ENCODE measurements around the gene ACTN1. TPM values are rescaled to one million over a fixed set of nuclear protein-coding genes. Genes with fewer than 3 reads are reported as not detected.

The ACTN1 gene
- total and polyA plus RNA-seq, 5 experiments from 2014 or later, result 144 to 436 (median 333) TPM

GRCh38 chr14:69005432-69006148 lies 26.5 kb upstream of the ACTN1 start:
- Mint-ChIP-seq H3K4me1 (peaks cover 7 to 21% (median 13%) of the 10 kb centered on the region in 4 donors), H3K27me3 (peaks cover 0 to 10% (median 3%) of the 10 kb centered on the region in 5 donors), H3K4me3 (no peak overlapping the region), H3K36me3 (no peaks in the 10 kb centered on the region), H3K9me3 (no peaks in the 10 kb centered on the region), H3K27ac (peak overlapping the region in 2 of 10 donors; percentile 17 to 72)
- DNase-seq (no peak), ATAC-seq (no peak)
- POLR2A ChIA-PET, result interaction anchor here (0.7 kb wide), 1 partner anchor 11 kb away, joined by 3 read pairs; no protein-coding TSS in a partner anchor

DNA sequence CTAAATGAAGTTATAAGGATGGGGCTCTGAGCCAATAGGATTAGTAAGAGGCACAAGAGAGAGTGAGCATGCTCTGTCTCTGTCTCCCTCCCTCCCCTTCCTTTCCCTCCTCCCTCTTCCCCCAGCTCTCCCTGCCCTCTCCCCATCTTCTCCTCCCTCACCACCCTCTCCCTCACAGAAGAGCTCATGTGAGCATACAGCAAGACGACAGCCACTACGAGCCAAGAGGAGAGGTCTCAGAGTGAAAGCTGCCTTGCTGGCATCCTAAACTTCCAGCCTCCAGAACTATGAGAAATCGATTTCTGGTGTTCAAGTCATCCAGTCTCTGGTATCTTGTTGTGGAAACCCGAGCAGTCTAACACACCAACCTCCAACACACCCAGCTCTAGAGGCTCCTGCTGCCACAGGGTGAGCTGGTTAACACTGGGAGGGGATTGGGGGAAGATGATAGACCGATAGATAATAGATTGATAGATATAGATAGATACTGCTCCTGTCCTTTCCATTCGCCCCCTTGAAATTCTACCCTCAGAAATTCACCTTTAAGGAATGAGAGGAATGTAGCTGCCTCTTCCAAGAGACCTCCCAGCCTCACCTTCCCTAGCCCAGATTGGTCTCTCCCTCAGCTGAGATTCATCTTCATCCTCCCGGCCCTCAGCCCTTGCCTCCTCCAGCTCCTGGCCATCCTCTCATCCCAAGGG lies 25.8 kb upstream of the ACTN1 start:
- no peak for ATAC-seq
- POLR2A ChIA-PET, result interaction anchor here (0.5 kb wide), 1 partner anchor 12 kb away, joined by 6 read pairs; no protein-coding TSS in a partner anchor
- no peak for DNase-seq

GRCh38 chr14:69003626-69004025 lies 24.5 kb upstream of the ACTN1 start:
- H3K36me3 Mint-ChIP-seq, result no peaks in the 10 kb centered on the region
- H3K4me1 Mint-ChIP-seq, result peaks cover 0 to 19% (median 11%) of the 10 kb centered on the region in 4 donors
- no peak overlapping the region for H3K4me3 Mint-ChIP-seq
- POLR2A ChIA-PET, result no interaction called here
- H3K27me3 Mint-ChIP-seq, result peaks cover 0 to 10% (median 3%) of the 10 kb centered on the region in 5 donors
- DNase-seq (no peak), ATAC-seq (no peak)
- peak overlapping the region in 4 of 10 donors; percentile 30 to 72 (median 55) for H3K27ac Mint-ChIP-seq
- H3K9me3 Mint-ChIP-seq, result no peaks in the 10 kb centered on the region

More for the DNA sequence above, 25.8 kb upstream of the ACTN1 start:
- H3K9me3 Mint-ChIP-seq, result no peaks in the 10 kb centered on the region
- H3K4me1 Mint-ChIP-seq, result peaks cover under 1 to 19% (median 11%) of the 10 kb centered on the region in 4 donors
- H3K36me3 Mint-ChIP-seq, result no peaks in the 10 kb centered on the region
- H3K27me3 Mint-ChIP-seq, result peaks cover 0 to 10% (median 3%) of the 10 kb centered on the region in 5 donors
- peak overlapping the region in 2 of 10 donors; percentile 53 to 72 for H3K27ac Mint-ChIP-seq
- no peak overlapping the region for H3K4me3 Mint-ChIP-seq

- no peaks in the 10 kb centered on the region for H3K36me3 Mint-ChIP-seq
- POLR2A ChIA-PET, result interaction anchor here (0.9 kb wide), 1 partner anchor 97 kb away, joined by 3 read pairs; no protein-coding TSS in a partner anchor
- no peaks in the 10 kb centered on the region for H3K9me3 Mint-ChIP-seq
- H3K4me1 Mint-ChIP-seq, result peaks cover 0 to 21% (median 13%) of the 10 kb centered on the region in 4 donors
- H3K27ac Mint-ChIP-seq, result peak overlapping the region in 1 of 10 donors; percentile 61
- no peak overlapping the region for H3K4me3 Mint-ChIP-seq
- peak; percentile 48 to 75 for ATAC-seq
- peaks cover 0 to 10% (median 3%) of the 10 kb centered on the region in 5 donors for H3K27me3 Mint-ChIP-seq
- DNase-seq, result peak in 2 of 10 donors; percentile 18 to 31
Observed at GRCh38 chr14:69002069-69002468, 23.0 kb upstream of the ACTN1 start.

- peaks cover 0 to 21% (median 13%) of the 10 kb centered on the region in 4 donors for H3K4me1 Mint-ChIP-seq
- H3K9me3 Mint-ChIP-seq, result no peaks in the 10 kb centered on the region
- no peaks in the 10 kb centered on the region for H3K36me3 Mint-ChIP-seq
- H3K27ac Mint-ChIP-seq, result peak overlapping the region in 2 of 10 donors; percentile 8 to 76
- H3K4me3 Mint-ChIP-seq, result no peak overlapping the region
- no peak for ATAC-seq
- POLR2A ChIA-PET, result interaction anchor here (0.9 kb wide), 1 partner anchor 96 kb away, joined by 3 read pairs; no protein-coding TSS in a partner anchor
- peaks cover 0 to 10% (median 3%) of the 10 kb centered on the region in 5 donors for H3K27me3 Mint-ChIP-seq
- DNase-seq, result no peak
Observed at GRCh38 chr14:69001375-69001774, 22.3 kb upstream of the ACTN1 start.

DNA sequence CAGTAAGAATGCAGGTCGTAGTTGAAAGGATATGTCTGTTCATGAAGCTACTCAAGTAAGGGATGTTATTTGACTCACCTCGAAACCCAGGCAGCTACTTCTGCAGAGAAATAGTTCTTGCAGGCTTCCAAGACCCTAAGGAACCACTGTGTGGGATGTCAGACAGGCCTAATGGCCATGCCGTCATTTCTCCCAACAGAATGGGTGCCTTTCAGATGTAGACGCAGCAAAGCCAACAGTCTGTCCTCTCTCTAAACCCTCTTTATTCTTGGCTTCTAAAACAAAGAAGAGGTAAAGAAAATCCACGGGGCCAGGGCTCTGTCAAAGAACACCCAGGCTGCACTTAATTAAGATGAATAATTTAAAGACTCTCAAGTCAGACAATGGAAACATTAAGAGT lies 19.0 kb upstream of the ACTN1 start:
- H3K4me1 Mint-ChIP-seq, result peaks cover 13 to 25% (median 17%) of the 10 kb centered on the region in 4 donors
- peak overlapping the region in 1 of 10 donors; percentile 72 for H3K27ac Mint-ChIP-seq
- no peak for DNase-seq
- no peak overlapping the region for H3K4me3 Mint-ChIP-seq
- ATAC-seq, result no peak
- H3K27me3 Mint-ChIP-seq, result peaks cover 0 to 3% (median 0%) of the 10 kb centered on the region in 5 donors
- POLR2A ChIA-PET, result interaction anchor here (0.8 kb wide), 1 partner anchor 84 kb away, joined by 3 read pairs; no protein-coding TSS in a partner anchor
- H3K9me3 Mint-ChIP-seq, result no peaks in the 10 kb centered on the region
- H3K36me3 Mint-ChIP-seq, result no peaks in the 10 kb centered on the region

DNA sequence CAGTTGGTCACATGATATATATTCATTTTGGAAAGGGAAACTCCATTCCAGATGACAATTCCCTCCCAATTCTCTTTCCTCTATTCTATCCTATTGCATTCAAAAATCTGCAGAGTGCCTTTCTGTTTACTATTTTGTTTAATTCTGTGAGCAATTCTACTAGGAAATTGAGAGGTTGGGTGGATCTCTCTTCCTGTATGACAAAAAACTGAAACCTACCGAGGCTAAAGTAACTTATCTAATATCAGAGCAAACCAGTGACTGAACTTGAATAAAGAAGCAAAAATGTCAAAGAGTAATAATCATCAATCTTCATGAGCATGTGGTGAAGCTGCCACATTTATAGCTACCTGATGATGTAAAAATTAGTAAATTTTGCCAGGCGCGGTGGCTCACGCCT lies 16.6 kb upstream of the ACTN1 start:
- no peak for ATAC-seq
- Mint-ChIP-seq H3K4me3 (peak overlapping the region in 5 of 10 donors; percentile 2 to 42 (median 26)), H3K9me3 (no peaks in the 10 kb centered on the region), H3K27ac (peak overlapping the region in 4 of 10 donors; percentile 0 to 61 (median 22)), H3K4me1 (peaks cover 8 to 25% (median 14%) of the 10 kb centered on the region in 4 donors), H3K36me3 (no peaks in the 10 kb centered on the region), H3K27me3 (no peaks in the 10 kb centered on the region)
- POLR2A ChIA-PET, result no interaction called here
- DNase-seq, result no peak

- DNase-seq (no peak), ATAC-seq (no peak)
- Mint-ChIP-seq H3K9me3 (no peaks in the 10 kb centered on the region), H3K27me3 (no peaks in the 10 kb centered on the region), H3K36me3 (no peaks in the 10 kb centered on the region), H3K4me1 (peaks cover 9 to 27% (median 14%) of the 10 kb centered on the region in 4 donors), H3K27ac (peak overlapping the region in 1 of 10 donors; percentile 34), H3K4me3 (no peak overlapping the region)
- POLR2A ChIA-PET, result interaction anchor here (0.6 kb wide), 1 partner anchor 75 kb away, joined by 4 read pairs; no protein-coding TSS in a partner anchor
Observed at GRCh38 chr14:68994056-68994455, 15.0 kb upstream of the ACTN1 start.

DNA sequence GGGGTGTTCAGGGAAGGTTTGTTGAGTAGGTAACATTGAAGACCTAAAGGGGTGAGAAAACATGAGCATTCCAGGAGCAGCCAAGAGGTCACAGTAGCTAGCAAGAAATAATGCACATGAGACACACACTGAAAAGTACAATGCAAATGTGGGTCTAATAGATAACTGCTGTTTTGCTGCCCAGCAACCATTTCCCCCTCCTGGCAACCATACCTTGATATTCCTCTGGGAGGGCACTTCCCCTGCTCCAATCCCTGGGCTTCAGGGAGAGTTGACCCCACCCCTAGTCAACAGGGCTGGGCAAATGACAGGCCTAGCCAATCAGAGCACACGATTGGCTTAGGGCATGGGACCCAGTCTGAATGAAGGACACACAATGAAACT lies 8.5 kb upstream of the ACTN1 start:
- Mint-ChIP-seq H3K36me3 (no peaks in the 10 kb centered on the region), H3K4me3 (no peak overlapping the region), H3K27me3 (no peaks in the 10 kb centered on the region), H3K4me1 (peaks cover 7 to 19% (median 11%) of the 10 kb centered on the region in 4 donors), H3K9me3 (no peaks in the 10 kb centered on the region), H3K27ac (peak overlapping the region in 2 of 10 donors; percentile 17 to 70)
- ATAC-seq (no peak), DNase-seq (no peak)
- POLR2A ChIA-PET, result no interaction called here

DNA sequence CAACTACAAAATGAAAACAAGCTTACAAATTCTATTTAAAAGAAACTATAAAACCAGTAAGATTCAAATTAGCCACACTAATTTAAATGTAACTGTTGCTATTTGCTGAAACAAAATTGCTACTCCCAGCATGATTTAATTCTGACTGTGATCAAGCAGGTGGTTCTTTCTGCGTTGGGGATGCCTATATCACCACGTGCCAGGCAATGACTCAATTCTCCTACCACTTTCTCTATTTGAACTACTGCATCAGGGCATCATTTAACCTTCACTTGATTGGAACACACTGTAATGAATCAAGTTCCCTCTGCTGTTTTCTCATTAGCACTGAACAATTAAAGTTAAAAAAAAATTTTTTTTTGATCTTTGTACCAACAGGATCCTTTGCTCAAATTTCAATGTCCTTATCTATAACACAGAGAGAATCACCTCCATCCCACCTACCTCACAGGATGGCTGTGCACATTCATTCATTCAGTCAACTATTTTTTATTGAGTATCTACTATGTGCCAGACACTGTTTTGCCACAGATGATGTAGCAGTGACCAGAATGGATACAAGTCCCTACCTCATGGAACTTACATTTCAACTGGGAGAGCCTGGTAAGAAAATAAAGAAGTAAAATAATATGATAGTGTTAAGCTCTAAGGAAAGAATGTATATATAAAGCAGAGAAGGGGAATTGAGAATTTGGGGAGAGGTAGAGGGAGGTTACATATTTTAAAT lies 8.0 kb upstream of the ACTN1 start:
- Mint-ChIP-seq H3K27ac (peak overlapping the region in 2 of 10 donors; percentile 17 to 70), H3K9me3 (no peaks in the 10 kb centered on the region), H3K4me3 (no peak overlapping the region), H3K4me1 (peaks cover 7 to 19% (median 11%) of the 10 kb centered on the region in 4 donors), H3K36me3 (no peaks in the 10 kb centered on the region), H3K27me3 (no peaks in the 10 kb centered on the region)
- POLR2A ChIA-PET, result interaction anchor here (0.7 to 1.0 kb wide), 3 partner anchors 48 to 76 kb away, joined by 3 to 4 read pairs (median 3); no protein-coding TSS in a partner anchor
- ATAC-seq, result peak; percentile 35 to 74
- DNase-seq, result no peak

GRCh38 chr14:68986225-68986624 lies 7.1 kb upstream of the ACTN1 start:
- POLR2A ChIA-PET, result interaction anchor here (0.7 to 1.7 kb wide), 5 partner anchors 16 to 75 kb away, joined by 3 to 4 read pairs (median 3); no protein-coding TSS in a partner anchor
- ATAC-seq, result no peak
- H3K27ac Mint-ChIP-seq, result peak overlapping the region in 3 of 10 donors; percentile 26 to 82 (median 40)

GRCh38 chr14:68984686-68985085 lies 5.6 kb upstream of the ACTN1 start:
- Mint-ChIP-seq H3K36me3 (no peaks in the 10 kb centered on the region), H3K27me3 (no peaks in the 10 kb centered on the region), H3K4me1 (peaks cover 26 to 36% (median 29%) of the 10 kb centered on the region in 4 donors), H3K9me3 (no peaks in the 10 kb centered on the region), H3K27ac (peak overlapping the region in 1 of 10 donors; percentile 1), H3K4me3 (no peak overlapping the region)
- no peak for ATAC-seq
- POLR2A ChIA-PET, result interaction anchor here (1.0 to 1.2 kb wide), 2 partner anchors 46 to 61 kb away, joined by 3 to 4 read pairs; no protein-coding TSS in a partner anchor
- DNase-seq, result no peak

More at GRCh38 chr14:68986225-68986624, 7.1 kb upstream of the ACTN1 start:
- Mint-ChIP-seq H3K4me1 (peaks cover 15 to 26% (median 20%) of the 10 kb centered on the region in 4 donors), H3K36me3 (no peaks in the 10 kb centered on the region), H3K27me3 (no peaks in the 10 kb centered on the region), H3K4me3 (no peak overlapping the region), H3K9me3 (no peaks in the 10 kb centered on the region)
- no peak for DNase-seq
